HEK293 (cell line): ENCODE measurements around the gene CHRDL1.

Experiments
- CTCF ChIA-PET: fragments of 350-600 bp; formaldehyde crosslinking; extraction: SDS; loops from one replicate; lab custom pipeline; 2021; ENCODE audit warnings: antibody characterized with exemption; lab: Yijun Ruan, JAX
- POLR2A ChIA-PET: fragments of 300-600 bp; formaldehyde crosslinking; extraction: SDS; loops from one replicate; lab custom pipeline; 2020; ENCODE audit warnings: antibody characterized with exemption, inconsistent platforms; lab: Yijun Ruan, JAX
- H3K27ac ChIP-seq: fragments of 200-500 bp; sonication (Bioruptor generic); 2 replicates; pipeline ENCODE4 v1.5.1; 2014; ENCODE audit warnings: low read depth, low read length, control low read depth, inconsistent platforms; ENCODE audit errors: extremely low read depth
- H3K36me3 ChIP-seq, 2 experiments: fragments of 200-500 bp in 1 of 2; sonication (Bioruptor generic) in 1 of 2; 1 replicate in 1 of 2; 2 replicates in 1 of 2; pipeline ENCODE4 v1.5.1; 2014 to 2017; ENCODE audit warnings: inconsistent platforms in 2 of 2, low read length in 2 of 2; ENCODE audit not compliant: control insufficient read depth in 2 of 2, insufficient read depth in 1 of 2
- H3K4me1 ChIP-seq: fragments of 200-500 bp; sonication (Bioruptor generic); 2 replicates; pipeline ENCODE4 v1.5.1; 2014; ENCODE audit warnings: mild to moderate bottlenecking, low read length, inconsistent platforms; ENCODE audit not compliant: control insufficient read depth, insufficient read depth
- H3K4me3 ChIP-seq: 2 replicates; pipeline ENCODE4 v1.5.1; 2011; ENCODE audit warnings: low read depth, mild to moderate bottlenecking, control low read depth, low read length, moderate library complexity
- H3K9me3 ChIP-seq: fragments of 200-500 bp; sonication (Bioruptor generic); 2 replicates; pipeline ENCODE4 v1.5.1; 2014; ENCODE audit warnings: low read depth, low read length, inconsistent platforms; ENCODE audit not compliant: control insufficient read depth, insufficient read depth
- ZNF416 ChIP-seq: fragments of 450-650 bp; formaldehyde crosslinking; IDR thresholded peaks from 2 replicates; pipeline ENCODE4 v1.5.1; 2016; ENCODE audit warnings: missing biosample characterization, missing genetic modification characterization
- ZNF585B ChIP-seq: fragments of 450-650 bp; formaldehyde crosslinking; IDR thresholded peaks from 2 replicates; pipeline ENCODE4 v1.5.1; 2016; ENCODE audit warnings: missing biosample characterization, missing genetic modification characterization
- ZNF747 ChIP-seq: fragments of 450-650 bp; formaldehyde crosslinking; IDR thresholded peaks from 2 replicates; pipeline ENCODE4 v1.5.1; 2016; ENCODE audit warnings: missing biosample characterization, missing genetic modification characterization
- ZNF785 ChIP-seq: fragments of 450-650 bp; formaldehyde crosslinking; IDR thresholded peaks from 2 replicates; pipeline ENCODE4 v1.5.1; 2016; ENCODE audit warnings: missing biosample characterization, missing genetic modification characterization
- TF ChIP-seq, protein P1 (sequence below): fragments of 450-650 bp; IDR thresholded peaks from 2 replicates; pipeline ENCODE4 v1.5.1; 2018; ENCODE audit warnings: missing biosample characterization, missing genetic modification characterization
- TF ChIP-seq, protein P2 (sequence below): fragments of 450-650 bp; formaldehyde crosslinking; IDR thresholded peaks from 2 replicates; pipeline ENCODE4 v1.5.1; 2016; ENCODE audit warnings: missing biosample characterization, missing genetic modification characterization

CHRDL1 gene

GRCh38 chrX:110646386-110646785, 149.2 kb downstream of the CHRDL1 start:
- ChIA-PET POLR2A (no interaction called here), CTCF (no interaction called here)
- no peaks in the 10 kb centered on the region for H3K4me1 ChIP-seq
- no peak overlapping the region for H3K4me3 ChIP-seq
- no peaks in the 10 kb centered on the region for H3K36me3 ChIP-seq
- H3K9me3 ChIP-seq: no peaks in the 10 kb centered on the region
- TF ChIP-seq, protein P1, sequence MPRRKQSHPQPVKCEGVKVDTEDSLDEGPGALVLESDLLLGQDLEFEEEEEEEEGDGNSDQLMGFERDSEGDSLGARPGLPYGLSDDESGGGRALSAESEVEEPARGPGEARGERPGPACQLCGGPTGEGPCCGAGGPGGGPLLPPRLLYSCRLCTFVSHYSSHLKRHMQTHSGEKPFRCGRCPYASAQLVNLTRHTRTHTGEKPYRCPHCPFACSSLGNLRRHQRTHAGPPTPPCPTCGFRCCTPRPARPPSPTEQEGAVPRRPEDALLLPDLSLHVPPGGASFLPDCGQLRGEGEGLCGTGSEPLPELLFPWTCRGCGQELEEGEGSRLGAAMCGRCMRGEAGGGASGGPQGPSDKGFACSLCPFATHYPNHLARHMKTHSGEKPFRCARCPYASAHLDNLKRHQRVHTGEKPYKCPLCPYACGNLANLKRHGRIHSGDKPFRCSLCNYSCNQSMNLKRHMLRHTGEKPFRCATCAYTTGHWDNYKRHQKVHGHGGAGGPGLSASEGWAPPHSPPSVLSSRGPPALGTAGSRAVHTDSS (tag by site-specific recombination): no peak
- TF ChIP-seq, protein P2, sequence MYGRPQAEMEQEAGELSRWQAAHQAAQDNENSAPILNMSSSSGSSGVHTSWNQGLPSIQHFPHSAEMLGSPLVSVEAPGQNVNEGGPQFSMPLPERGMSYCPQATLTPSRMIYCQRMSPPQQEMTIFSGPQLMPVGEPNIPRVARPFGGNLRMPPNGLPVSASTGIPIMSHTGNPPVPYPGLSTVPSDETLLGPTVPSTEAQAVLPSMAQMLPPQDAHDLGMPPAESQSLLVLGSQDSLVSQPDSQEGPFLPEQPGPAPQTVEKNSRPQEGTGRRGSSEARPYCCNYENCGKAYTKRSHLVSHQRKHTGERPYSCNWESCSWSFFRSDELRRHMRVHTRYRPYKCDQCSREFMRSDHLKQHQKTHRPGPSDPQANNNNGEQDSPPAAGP: no peak
- no peak for TF ChIP-seq ZNF416 (tag by site-specific recombination)
- no peak for TF ChIP-seq ZNF747 (tag by site-specific recombination)
- TF ChIP-seq ZNF585B: no peak
- TF ChIP-seq ZNF785 (tag by site-specific recombination): no peak
- H3K27ac ChIP-seq: no peak overlapping the region
